GM13976 (cell line): ENCODE data around the gene UBE2V1.

Experiments used
- DNase-seq: peaks from one replicate; pipeline ENCODE4 v3.0.0; 2012; ENCODE audit warnings: low spot score
- CTCF ChIP-seq: IDR thresholded peaks from 2 replicates; pipeline ENCODE4 v1.5.1; 2012; ENCODE audit warnings: borderline replicate concordance, mild to moderate bottlenecking; ENCODE audit not compliant: insufficient read depth; ENCODE audit errors: extremely low read depth, missing control alignments, control extremely low read depth
- in situ Hi-C: fragments of 300-500 bp; cut with MboI; formaldehyde crosslinking; loops from one replicate; pipeline ENCODE4 v1.12.0; 2022; ENCODE audit warnings: low sequenced_read_pairs, mixed read lengths, inconsistent platforms; ENCODE audit not compliant: unreplicated experiment

Gene UBE2V1

GRCh38 chr20:50129662-50130355 lies 16.9 kb upstream of the UBE2V1 start:
- TF ChIP-seq CTCF = no peak
- in situ Hi-C loops = no loop called here
- no peak for DNase-seq

GRCh38 chr20:50128520-50128905 lies 15.6 kb upstream of the UBE2V1 start:
- in situ Hi-C loops = no loop called here
- no peak for DNase-seq
- no peak for TF ChIP-seq CTCF

- in situ Hi-C loops = no loop called here
- no peak for TF ChIP-seq CTCF
- DNase-seq = no peak
Observed at GRCh38 chr20:50127587-50128519, 14.9 kb upstream of the UBE2V1 start.

- DNase-seq = no peak
- TF ChIP-seq CTCF = no peak
- in situ Hi-C loops = no loop called here
Observed at GRCh38 chr20:50126662-50127061, 13.7 kb upstream of the UBE2V1 start.

GRCh38 chr20:50125279-50125678 lies 12.3 kb upstream of the UBE2V1 start:
- no peak for TF ChIP-seq CTCF
- no peak for DNase-seq
- in situ Hi-C loops = no loop called here

- in situ Hi-C loops = no loop called here
- no peak for TF ChIP-seq CTCF
Observed at GRCh38 chr20:50124496-50124895, 11.5 kb upstream of the UBE2V1 start.

More at GRCh38 chr20:50124496-50124895, 11.5 kb upstream of the UBE2V1 start:
- DNase-seq = no peak
